AG04449 (cell line): ENCODE measurements around the gene GRM2.

Experiments
- CTCF ChIA-PET: fragments of 350-600 bp; formaldehyde crosslinking; extraction: SDS; loops from one replicate; lab custom pipeline; 2021; ENCODE audit warnings: antibody characterized with exemption; lab: Yijun Ruan, JAX
- POLR2A ChIA-PET: fragments of 400-600, 350-600 bp; formaldehyde crosslinking; extraction: SDS; loops from one replicate; lab custom pipeline; 2020; ENCODE audit warnings: antibody characterized with exemption, inconsistent platforms; lab: Yijun Ruan, JAX
- DNase-seq: peaks from one replicate; pipeline ENCODE4 v3.0.0-alpha.2; 2010; ENCODE audit warnings: low read depth, low spot score
- H3K4me3 ChIP-seq: 2 replicates; pipeline ENCODE4 v1.5.1; 2011; ENCODE audit warnings: low read depth, mild to moderate bottlenecking, control low read depth, low read length
- CTCF ChIP-seq: IDR thresholded peaks from one replicate; pipeline ENCODE4 v1.5.1; 2011; ENCODE audit warnings: mild to moderate bottlenecking, moderate library complexity, low read length, control low read depth, inconsistent platforms; ENCODE audit not compliant: insufficient read depth; ENCODE audit errors: missing control alignments

The GRM2 gene

GRCh38 chr3:51706788-51707731, at the start of gene GRM2:
Gene GRM2 (plus strand): TSS chr3:51707068. CDS start chr3:51708984, 1,916 bp downstream.
- TF ChIP-seq CTCF, result peak; percentile 4
- POLR2A ChIA-PET, result interaction anchor here (0.6 kb wide), 1 partner anchor 182 kb away, joined by 3 read pairs; no protein-coding TSS in a partner anchor
- H3K4me3 ChIP-seq, result peak within 1 kb of the TSS; percentile 42
- no peak for DNase-seq
- CTCF ChIA-PET, result interaction anchor here (2.8 kb wide), 1 partner anchor 25 kb away, joined by 13 read pairs; no protein-coding TSS in a partner anchor

GRCh38 chr3:51657234-51657633, 49.6 kb upstream of the GRM2 start:
- POLR2A ChIA-PET, result no interaction called here
- DNase-seq, result no peak
- CTCF ChIA-PET, result interaction anchor here (1.4 to 4.1 kb wide), 4 partner anchors 11 to 24 kb away, joined by 4 to 35 read pairs (median 6); no protein-coding TSS in a partner anchor
- H3K4me3 ChIP-seq, result no peak overlapping the region
- TF ChIP-seq CTCF, result no peak

DNA sequence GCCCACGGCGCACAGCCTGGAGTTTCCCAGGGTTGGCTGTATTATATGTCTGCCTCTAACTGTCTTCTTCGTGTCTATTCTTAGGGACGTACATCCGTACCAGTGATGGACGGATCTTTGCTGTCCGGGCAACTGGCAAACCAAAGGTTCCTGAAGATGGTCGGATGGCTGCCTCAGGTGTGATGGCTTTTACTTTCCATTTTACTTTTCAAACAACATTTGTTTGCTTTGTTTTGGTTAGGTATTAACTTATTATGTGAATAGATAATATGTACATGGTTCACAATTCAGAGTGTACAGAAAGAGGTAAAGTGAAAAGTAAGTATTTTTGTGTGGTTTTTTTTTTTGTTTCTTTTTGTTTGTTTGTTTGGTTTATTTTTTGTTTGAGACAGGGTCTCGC, 46.9 kb upstream of the GRM2 start:
- H3K4me3 ChIP-seq, result no peak overlapping the region
- DNase-seq, result no peak
- no peak for TF ChIP-seq CTCF
- ChIA-PET CTCF (interaction anchor here (0.9 kb wide), 1 partner anchor 12 kb away, joined by 3 read pairs; no protein-coding TSS in a partner anchor), POLR2A (no interaction called here)

DNA sequence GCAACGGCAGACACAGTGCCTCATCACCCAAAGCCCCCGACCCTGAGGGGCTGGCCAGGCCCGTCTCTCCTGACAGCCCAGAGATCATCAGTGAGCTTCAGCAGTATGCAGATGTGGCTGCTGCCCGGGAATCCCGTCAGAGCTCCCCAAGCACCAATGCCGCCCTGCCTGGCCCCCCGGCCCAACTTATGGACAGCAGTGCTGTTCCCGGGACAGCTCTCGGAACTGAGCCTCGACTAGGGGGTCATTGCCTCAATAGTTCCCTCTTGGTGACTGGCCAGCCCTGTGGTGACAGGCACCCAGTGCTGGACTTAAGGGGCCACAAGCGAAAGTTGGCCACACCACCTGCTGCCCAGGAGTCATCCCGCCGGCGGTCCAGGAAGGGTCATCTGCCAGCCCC, 44.4 kb upstream of the GRM2 start:
- POLR2A ChIA-PET, result no interaction called here
- no peak overlapping the region for H3K4me3 ChIP-seq
- no peak for TF ChIP-seq CTCF
- CTCF ChIA-PET, result interaction anchor here (1.2 to 3.2 kb wide), 2 partner anchors 16 to 161 kb away, joined by 4 to 19 read pairs; no protein-coding TSS in a partner anchor
- no peak for DNase-seq

DNA sequence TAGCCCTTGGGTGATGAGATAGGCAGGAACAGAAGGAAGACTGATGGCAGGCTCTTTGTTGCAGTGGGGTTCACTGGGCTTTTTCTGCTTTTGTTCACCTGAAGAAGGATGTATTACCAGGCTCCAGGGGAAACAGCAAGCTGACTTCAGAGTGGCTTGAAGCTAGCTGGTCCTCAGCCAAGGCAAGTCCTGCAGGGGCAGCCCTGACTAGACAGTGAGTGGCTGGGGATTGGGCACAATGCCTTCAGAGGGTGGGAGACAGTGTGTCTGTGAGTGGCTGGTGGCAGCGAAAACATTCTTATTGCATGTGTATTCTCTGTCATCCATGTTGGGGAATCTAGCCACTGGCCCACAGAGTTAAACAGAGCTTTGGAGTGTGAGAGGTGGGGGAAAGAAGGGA, 38.1 kb upstream of the GRM2 start:
- POLR2A ChIA-PET, result interaction anchor here (1.0 kb wide), 1 partner anchor 13 kb away, joined by 4 read pairs; no protein-coding TSS in a partner anchor
- no peak overlapping the region for H3K4me3 ChIP-seq
- DNase-seq, result no peak
- no peak for TF ChIP-seq CTCF
- CTCF ChIA-PET, result interaction anchor here (0.6 to 10.5 kb wide), 32 partner anchors 8 to 1055 kb away, joined by 3 to 349 read pairs (median 7); partner anchors contain the start of genes DCAF1, RAD54L2, RBM15B and RRP9
